Measurements from ENCODE around the gene PACRG. TPM values are rescaled to one million over a fixed set of nuclear protein-coding genes. Genes with fewer than 3 reads are reported as not detected.
A peak's percentile ranks its signal among the peaks of the same experiment; 100 is the strongest.

Gene PACRG
- total and polyA plus RNA-seq, 2 of the 8 experiments (the other 6 are each of a cell fraction or from before 2014, with no cell fraction given) = 0.44 to 0.54 TPM

DNA sequence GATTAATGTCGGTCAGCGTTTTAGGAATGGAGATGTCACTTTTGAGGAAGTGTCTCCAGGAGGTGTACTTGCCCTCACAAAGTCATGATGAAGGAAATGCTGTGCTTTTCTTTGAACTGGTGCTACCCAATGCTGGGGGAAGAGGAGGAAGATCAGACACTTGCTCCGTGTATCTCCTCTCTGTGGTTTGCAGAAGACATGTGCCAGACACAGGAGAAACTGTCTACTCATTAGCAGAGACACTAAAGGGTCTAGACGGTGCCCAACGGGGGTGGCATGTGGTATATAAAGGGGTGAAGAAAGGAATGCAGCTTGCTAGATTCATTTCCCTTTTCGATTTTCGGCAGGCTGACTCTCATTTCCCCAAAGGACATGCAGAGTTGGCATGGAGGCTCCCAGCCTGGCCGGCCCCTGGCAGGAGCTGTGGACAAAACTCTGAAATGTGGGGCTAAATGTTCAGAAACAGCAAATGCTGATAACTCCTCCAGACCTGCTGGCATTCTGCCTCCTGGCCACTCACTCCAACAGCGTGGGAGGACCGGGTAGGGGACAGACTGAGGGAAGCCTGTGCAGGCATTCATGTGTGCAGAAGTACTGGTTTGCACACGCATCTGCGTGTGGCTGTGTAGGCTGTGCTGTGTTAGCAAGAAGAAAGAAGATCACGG lies 627.1 kb downstream of the PACRG start:
- H3K18ac ChIP-seq (ENCODE audit: extremely low read depth, low read length) = no peak overlapping the region
- no peak for TF ChIP-seq MAX (IDR thresholded peaks at IDR 0.05)
- TF ChIP-seq EGR1 (IDR thresholded peaks at IDR 0.05; ENCODE audit: borderline replicate concordance, low read depth, low read length) = no peak
- TF ChIP-seq, protein P1, sequence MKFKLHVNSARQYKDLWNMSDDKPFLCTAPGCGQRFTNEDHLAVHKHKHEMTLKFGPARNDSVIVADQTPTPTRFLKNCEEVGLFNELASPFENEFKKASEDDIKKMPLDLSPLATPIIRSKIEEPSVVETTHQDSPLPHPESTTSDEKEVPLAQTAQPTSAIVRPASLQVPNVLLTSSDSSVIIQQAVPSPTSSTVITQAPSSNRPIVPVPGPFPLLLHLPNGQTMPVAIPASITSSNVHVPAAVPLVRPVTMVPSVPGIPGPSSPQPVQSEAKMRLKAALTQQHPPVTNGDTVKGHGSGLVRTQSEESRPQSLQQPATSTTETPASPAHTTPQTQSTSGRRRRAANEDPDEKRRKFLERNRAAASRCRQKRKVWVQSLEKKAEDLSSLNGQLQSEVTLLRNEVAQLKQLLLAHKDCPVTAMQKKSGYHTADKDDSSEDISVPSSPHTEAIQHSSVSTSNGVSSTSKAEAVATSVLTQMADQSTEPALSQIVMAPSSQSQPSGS (IDR thresholded peaks at IDR 0.05; ENCODE audit: low read length) = no peak
- no peak for TF ChIP-seq CTCF (IDR thresholded peaks at IDR 0.05; ENCODE audit: control extremely low read depth in 1 of 3, insufficient read depth in 1 of 3, low read depth in 1 of 3, low read length in 3 of 3)
- TF ChIP-seq FOSL1 (IDR thresholded peaks at IDR 0.05; ENCODE audit: insufficient read depth, low read depth, low read length) = no peak
- TF ChIP-seq KDM1A (IDR thresholded peaks at IDR 0.05; ENCODE audit: borderline replicate concordance, low read length) = no peak
- CTCF ChIA-PET (ENCODE audit: partially characterized antibody) = interaction anchor here (0.9 to 1.6 kb wide), 4 partner anchors 15 to 184 kb away, joined by 3 to 6 read pairs (median 3); no protein-coding TSS in a partner anchor
- no peak overlapping the region for H2AK5ac ChIP-seq (ENCODE audit: low read depth, low read length)
- no peak overlapping the region for H4K8ac ChIP-seq (ENCODE audit: extremely low read depth, insufficient read depth, low read length)
- H3K4ac ChIP-seq (replicated peaks; ENCODE audit: insufficient read length, low read depth, low read length) = no peak overlapping the region
- H4K5ac ChIP-seq (ENCODE audit: insufficient read length, low read depth, low read length) = no peak overlapping the region
- POLR2A ChIA-PET (ENCODE audit: partially characterized antibody) = no interaction called here
- H3K27me3 ChIP-seq (replicated peaks in 1 of 4; ENCODE audit: control insufficient read depth in 3 of 4, extremely low read depth in 1 of 4, insufficient read depth in 3 of 4, low read length in 3 of 4) = no peaks in the 10 kb centered on the region
- H3K14ac ChIP-seq (ENCODE audit: insufficient read length) = no peak overlapping the region
- peak overlapping the region; percentile 92; the same call in 1 of the 2 replicates for H2BK15ac ChIP-seq (ENCODE audit: low read length)
- no peaks in the 10 kb centered on the region for H3K36me3 ChIP-seq (ENCODE audit: control insufficient read depth in 2 of 4, insufficient read depth in 4 of 4, low read length in 3 of 4)
- no peak overlapping the region for H3K23ac ChIP-seq (ENCODE audit: insufficient read length)
- H4K20me1 ChIP-seq (replicated peaks in 1 of 2; ENCODE audit: control insufficient read depth in 1 of 2, insufficient read depth in 2 of 2, low read length in 2 of 2) = peaks cover 0 to 2% of the 10 kb centered on the region in 2 experiments
- H3K23me2 ChIP-seq (ENCODE audit: low read depth, low read length) = peaks cover 4% of the 10 kb centered on the region; the same call in 1 of the 2 replicates
- DNase-seq (ENCODE audit: low read depth in 1 of 2, low spot score in 2 of 2) (no peak), FAIRE-seq (no peak)
- H2BK20ac ChIP-seq (ENCODE audit: low read length) = no peak overlapping the region
- no peak overlapping the region for H3K4me2 ChIP-seq (ENCODE audit: insufficient read depth in 1 of 2, low read depth in 2 of 2, low read length in 2 of 2)
- H3K4me3 ChIP-seq (ENCODE audit: extremely low read depth in 1 of 4, insufficient read depth in 2 of 4, low read depth in 3 of 4, low read length in 4 of 4) = no peak overlapping the region
- H3K4me1 ChIP-seq (replicated peaks in 1 of 4; ENCODE audit: control insufficient read depth in 3 of 4, insufficient read depth in 4 of 4, low read length in 3 of 4) = peaks cover 0 to 7% (median 2%) of the 10 kb centered on the region in 4 experiments; a peak in 3 of 7 replicates
- no peaks in the 10 kb centered on the region for H3K9me3 ChIP-seq (ENCODE audit: insufficient read depth in 2 of 2, low read depth in 1 of 2, low read length in 1 of 2)
- H2BK12ac ChIP-seq (ENCODE audit: low read depth, low read length) = no peak overlapping the region
- H3K56ac ChIP-seq (replicated peaks; ENCODE audit: insufficient read length, low read depth, low read length) = no peak overlapping the region
- no peak overlapping the region for H3K9ac ChIP-seq (replicated peaks in 1 of 4; ENCODE audit: extremely low read depth in 1 of 4, low read depth in 3 of 4, low read length in 3 of 4)
- no peak overlapping the region for H3K27ac ChIP-seq (ENCODE audit: low read depth, low read length)
- WGBS, 2 experiments (ENCODE audit: extremely low coverage in 1 of 2, insufficient coverage in 1 of 2, insufficient read length in 1 of 2, insufficient replicate concordance in 2 of 2, low coverage in 1 of 2, low lambda C conversion rate in 2 of 2, missing lambda C conversion rate in 1 of 2) = 96% methylated on average over 13 of the region's 13 CpGs; no CpG with 5 or more reads in 1 of the 2 experiments
- H4K91ac ChIP-seq (replicated peaks; ENCODE audit: insufficient read length, low read length) = no peak overlapping the region
- no peaks in the 10 kb centered on the region for H3K79me2 ChIP-seq (ENCODE audit: control insufficient read depth in 1 of 2, insufficient read depth in 2 of 2, low read length in 2 of 2)
- H2BK120ac ChIP-seq (replicated peaks; ENCODE audit: low read depth, low read length) = no peak overlapping the region
- peak overlapping the region; percentile 42; the same call in 1 of the 2 replicates for H2AFZ ChIP-seq (ENCODE audit: low read length)
- no peak overlapping the region for H2BK5ac ChIP-seq (ENCODE audit: low read depth, low read length)
- no peaks in the 10 kb centered on the region for H3K79me1 ChIP-seq (ENCODE audit: low read depth, low read length)
